ENCODE measurements around the gene FAM3B.

DNA sequence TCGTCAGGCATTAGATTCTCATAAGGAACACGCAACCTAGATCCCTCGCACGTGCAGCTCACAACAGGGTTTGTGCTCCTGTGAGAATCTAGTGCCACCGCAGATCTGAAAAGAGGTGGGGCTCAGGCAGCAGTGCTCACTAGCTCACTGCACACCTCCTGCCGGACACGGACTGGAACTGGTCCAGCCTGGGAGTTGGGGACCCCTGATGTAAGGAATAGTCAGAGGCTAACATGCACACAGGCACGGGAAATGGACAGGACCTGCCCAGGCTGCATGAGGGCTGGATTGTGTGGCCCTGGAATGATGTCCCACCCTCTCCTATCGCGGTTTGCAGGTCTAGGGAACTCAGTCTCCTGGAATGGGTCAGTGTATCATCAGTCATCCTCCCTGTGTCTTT, 86.2 kb downstream of the FAM3B start:
- TF ChIP-seq, protein P1, sequence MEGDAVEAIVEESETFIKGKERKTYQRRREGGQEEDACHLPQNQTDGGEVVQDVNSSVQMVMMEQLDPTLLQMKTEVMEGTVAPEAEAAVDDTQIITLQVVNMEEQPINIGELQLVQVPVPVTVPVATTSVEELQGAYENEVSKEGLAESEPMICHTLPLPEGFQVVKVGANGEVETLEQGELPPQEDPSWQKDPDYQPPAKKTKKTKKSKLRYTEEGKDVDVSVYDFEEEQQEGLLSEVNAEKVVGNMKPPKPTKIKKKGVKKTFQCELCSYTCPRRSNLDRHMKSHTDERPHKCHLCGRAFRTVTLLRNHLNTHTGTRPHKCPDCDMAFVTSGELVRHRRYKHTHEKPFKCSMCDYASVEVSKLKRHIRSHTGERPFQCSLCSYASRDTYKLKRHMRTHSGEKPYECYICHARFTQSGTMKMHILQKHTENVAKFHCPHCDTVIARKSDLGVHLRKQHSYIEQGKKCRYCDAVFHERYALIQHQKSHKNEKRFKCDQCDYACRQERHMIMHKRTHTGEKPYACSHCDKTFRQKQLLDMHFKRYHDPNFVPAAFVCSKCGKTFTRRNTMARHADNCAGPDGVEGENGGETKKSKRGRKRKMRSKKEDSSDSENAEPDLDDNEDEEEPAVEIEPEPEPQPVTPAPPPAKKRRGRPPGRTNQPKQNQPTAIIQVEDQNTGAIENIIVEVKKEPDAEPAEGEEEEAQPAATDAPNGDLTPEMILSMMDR (IDR thresholded peaks at IDR 0.05; ENCODE audit: insufficient read depth, low read length): no peak
- TF ChIP-seq, protein P2, sequence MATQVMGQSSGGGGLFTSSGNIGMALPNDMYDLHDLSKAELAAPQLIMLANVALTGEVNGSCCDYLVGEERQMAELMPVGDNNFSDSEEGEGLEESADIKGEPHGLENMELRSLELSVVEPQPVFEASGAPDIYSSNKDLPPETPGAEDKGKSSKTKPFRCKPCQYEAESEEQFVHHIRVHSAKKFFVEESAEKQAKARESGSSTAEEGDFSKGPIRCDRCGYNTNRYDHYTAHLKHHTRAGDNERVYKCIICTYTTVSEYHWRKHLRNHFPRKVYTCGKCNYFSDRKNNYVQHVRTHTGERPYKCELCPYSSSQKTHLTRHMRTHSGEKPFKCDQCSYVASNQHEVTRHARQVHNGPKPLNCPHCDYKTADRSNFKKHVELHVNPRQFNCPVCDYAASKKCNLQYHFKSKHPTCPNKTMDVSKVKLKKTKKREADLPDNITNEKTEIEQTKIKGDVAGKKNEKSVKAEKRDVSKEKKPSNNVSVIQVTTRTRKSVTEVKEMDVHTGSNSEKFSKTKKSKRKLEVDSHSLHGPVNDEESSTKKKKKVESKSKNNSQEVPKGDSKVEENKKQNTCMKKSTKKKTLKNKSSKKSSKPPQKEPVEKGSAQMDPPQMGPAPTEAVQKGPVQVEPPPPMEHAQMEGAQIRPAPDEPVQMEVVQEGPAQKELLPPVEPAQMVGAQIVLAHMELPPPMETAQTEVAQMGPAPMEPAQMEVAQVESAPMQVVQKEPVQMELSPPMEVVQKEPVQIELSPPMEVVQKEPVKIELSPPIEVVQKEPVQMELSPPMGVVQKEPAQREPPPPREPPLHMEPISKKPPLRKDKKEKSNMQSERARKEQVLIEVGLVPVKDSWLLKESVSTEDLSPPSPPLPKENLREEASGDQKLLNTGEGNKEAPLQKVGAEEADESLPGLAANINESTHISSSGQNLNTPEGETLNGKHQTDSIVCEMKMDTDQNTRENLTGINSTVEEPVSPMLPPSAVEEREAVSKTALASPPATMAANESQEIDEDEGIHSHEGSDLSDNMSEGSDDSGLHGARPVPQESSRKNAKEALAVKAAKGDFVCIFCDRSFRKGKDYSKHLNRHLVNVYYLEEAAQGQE (IDR thresholded peaks at IDR 0.05; ENCODE audit: insufficient replicate concordance, low read depth): no peak
- TF ChIP-seq POLR2AphosphoS5 (IDR thresholded peaks at IDR 0.05; ENCODE audit: low read depth) (no peak), GABPA (IDR thresholded peaks at IDR 0.05; ENCODE audit: low read depth) (no peak), SPI1 (IDR thresholded peaks at IDR 0.05; ENCODE audit: borderline replicate concordance, low read depth) (no peak)
